Cortex of kidney (tissue), 1 donor: ENCODE measurements around the gene RNF144A.

ENCODE experiments used
- DNase-seq: peaks from one replicate; lab custom pipeline; 2025; lab: John Stamatoyannopoulos, UW

RNF144A gene

DNA sequence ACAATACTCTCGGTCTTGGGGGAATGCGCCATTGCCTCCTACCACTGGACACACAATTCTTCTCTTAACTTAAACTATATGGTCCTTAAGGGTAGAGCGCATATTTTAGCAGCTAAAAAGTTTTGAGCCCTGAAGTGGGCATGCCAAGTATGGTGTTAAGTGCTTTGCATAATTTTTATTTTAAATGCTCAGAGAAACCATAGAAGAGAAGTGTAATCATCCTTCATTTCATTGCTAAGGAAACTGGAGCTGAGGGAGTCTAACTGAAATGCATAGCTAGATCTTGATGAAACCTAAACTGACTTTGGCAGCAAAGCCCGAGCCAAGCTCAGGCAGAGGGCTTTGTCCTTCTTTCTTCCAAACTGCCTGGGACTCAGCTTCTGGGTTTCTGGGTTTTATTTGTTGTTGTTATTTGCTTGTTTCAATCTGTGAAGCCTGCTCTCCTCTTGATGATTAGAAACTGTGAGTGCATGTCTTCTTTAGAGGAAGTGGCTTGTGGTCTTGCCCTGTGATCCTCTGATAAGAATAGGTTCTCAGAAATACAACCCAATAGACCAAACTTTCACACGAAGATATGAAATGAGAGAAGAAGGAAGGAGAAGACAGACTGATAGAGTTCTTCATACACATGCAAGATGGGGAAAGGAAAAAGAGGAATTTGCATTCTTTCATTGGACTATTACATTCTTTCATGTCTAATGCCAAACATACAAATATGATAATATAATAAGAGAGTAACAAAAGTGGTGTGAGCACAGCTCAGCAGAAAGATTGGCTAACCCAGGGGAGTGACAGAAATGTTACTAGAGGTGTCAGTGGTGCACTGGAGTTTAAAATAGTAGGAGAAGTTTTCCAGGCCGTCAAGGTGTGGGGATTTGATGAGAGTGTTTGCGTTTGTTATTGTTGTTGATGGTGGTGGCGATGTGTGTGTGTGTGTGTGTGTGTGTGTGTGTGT, 7.5 kb upstream of the RNF144A start:
- no peak for DNase-seq

- no peak for DNase-seq
Observed at GRCh38 chr2:6911721-6912120, 5.5 kb upstream of the RNF144A start.

GRCh38 chr2:6913415-6914157, 3.6 kb upstream of the RNF144A start:
- DNase-seq = no peak

DNA sequence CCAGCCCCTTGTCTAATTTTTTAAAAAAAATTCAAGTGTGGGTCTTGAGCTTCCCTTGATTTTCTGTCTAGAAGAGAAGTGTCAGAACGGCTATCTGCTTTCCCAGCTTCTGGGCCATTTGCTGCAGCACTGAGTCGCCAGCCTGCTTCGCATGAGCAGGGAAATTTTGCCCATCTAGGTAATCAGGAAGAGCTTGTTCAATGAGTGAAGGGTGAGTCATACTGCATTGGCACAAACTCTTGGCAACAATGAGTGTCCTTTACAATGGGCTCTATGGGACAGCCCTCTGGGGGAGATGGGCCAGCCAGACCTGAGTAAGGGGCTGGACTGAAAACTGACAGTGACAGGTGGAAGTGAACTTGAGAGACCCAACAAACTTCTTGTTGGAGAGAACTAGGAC, 2.4 kb upstream of the RNF144A start:
- DNase-seq = no peak

- DNase-seq = no peak
Observed at GRCh38 chr2:6915399-6915798, 1.8 kb upstream of the RNF144A start.

GRCh38 chr2:6916224-6916623, 988 bp upstream of the RNF144A start:
- no peak for DNase-seq

GRCh38 chr2:6916736-6917070, 509 bp upstream of the RNF144A start:
- no peak for DNase-seq

GRCh38 chr2:6917761-6918421, 679 bp downstream of the RNF144A start:
- DNase-seq = no peak

DNA sequence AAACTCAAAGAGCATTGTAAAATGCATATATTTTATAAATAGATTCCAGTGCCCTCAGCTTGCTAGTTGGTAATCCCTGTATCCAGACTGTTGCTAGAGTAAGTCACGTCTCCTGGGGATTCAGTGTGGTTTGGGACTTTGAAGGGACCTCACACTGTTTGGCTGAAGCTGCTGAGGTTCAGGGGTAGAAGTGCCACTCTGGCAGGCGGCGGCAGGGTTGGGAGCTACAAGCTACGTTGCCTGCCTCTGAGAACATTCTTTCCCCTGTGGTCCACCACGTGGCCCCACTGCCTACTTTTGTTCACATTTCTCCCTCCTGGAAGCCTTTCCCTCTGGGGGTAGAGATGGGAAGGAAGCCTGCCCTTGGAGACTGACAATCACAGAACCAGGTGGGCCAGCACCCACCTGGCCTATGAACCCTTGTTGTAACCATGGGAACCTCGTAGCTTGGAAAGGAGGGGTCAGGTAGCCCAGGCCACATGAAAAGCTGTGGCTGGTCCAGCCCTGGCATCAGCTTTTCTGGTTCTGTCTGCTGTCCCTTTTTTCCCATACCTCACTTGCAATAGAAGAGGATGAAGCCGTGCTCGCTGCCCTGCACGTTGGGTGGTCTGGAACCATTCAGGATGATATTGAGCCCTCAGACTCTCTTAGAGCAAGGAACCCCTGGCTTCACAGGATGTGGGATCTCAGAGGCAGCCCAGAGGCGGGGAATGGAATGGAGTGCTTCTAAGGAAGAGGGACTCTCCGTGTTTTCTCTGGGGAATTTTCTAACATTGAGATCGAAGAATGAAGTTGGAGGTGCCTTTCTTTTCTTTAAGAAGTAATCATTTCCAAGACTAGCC, 2.9 kb downstream of the RNF144A start:
- no peak for DNase-seq

- DNase-seq = no peak
Observed at GRCh38 chr2:6920743-6921064, 3.5 kb downstream of the RNF144A start.

GRCh38 chr2:6921321-6921922, 4.2 kb downstream of the RNF144A start:
- no peak for DNase-seq

DNA sequence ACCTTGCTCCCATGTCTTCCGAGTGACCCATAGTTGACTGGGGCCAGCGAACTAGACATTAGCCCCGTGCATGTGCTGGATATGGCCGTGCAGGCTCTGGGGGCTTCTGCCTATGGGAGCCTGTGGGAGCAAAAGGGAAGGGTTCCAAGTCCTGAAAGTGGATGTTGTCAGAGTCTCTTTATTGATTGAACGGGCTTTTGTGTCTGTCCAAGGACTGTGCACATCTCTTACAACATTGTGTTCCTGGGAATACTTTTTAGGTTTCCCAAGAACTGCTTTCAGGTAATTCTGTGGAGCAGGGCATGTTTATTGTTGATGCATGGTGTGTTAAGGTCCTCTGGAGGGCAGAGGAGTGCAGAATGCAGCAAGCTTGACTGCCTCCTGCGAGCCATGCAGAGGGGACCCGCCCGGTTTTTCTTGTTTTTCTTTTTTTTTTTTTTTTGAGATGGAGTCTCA, 5.0 kb downstream of the RNF144A start:
- DNase-seq = no peak

DNA sequence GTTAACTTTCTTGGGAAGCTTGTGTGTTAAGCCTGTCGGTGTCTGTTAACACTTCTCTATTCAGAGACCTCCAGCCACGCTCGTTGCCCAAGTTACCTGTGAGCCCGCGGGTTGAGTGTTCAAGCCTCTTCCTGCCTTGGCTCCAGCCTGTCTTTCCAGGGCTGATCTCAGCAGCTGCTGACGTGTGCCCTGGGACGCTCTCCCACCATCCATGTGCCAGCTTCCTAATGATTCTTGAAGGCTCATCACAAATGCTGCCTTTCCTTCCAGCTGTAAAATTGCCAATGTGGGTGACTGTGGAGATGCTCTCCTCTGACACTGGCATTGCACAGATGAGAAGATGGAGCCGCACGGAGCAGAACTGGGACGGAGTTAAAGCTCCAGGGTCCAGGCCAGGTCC, 6.1 kb downstream of the RNF144A start:
- DNase-seq = no peak

DNA sequence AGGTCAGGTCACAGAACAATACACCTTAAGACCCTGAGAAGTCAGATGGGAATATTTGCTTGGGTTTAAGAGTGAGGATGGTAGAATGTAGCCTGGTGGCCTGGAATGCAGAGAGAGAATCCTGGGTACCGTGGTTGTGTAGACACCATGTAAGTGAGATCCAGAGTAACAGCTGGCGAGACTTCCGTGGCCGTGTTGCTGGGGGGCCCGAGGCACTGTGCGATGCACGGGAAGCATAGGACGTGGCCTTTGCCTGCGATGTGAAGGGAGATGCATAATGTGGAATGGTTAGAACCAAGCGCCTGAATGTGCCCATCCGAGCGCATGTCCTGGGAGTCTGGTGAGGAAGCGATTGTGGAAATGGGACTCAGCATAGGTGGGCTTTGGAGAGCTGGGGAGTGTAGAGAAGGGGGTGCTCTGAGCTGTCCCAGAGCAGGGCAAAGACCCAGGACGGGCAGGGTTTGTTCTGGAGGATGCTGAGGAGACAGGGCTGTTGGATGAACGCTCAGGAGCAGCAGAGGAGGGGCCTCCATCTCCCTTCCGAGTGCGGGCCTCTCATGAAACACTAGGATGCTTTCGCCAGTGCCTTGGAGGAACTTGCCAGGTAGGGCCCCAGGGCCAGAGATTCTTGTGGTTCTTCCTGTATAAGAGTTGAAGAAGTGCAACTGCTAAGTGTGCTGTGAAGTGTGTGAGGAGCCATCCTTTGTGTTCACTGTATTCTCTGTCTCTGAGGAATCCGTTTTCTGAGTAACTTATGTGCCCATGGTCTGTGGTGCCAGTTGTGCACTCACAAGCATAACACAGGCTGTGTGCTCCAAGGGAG, 7.1 kb downstream of the RNF144A start:
- no peak for DNase-seq

- DNase-seq = no peak
Observed at GRCh38 chr2:6924924-6925409, 7.8 kb downstream of the RNF144A start.

DNA sequence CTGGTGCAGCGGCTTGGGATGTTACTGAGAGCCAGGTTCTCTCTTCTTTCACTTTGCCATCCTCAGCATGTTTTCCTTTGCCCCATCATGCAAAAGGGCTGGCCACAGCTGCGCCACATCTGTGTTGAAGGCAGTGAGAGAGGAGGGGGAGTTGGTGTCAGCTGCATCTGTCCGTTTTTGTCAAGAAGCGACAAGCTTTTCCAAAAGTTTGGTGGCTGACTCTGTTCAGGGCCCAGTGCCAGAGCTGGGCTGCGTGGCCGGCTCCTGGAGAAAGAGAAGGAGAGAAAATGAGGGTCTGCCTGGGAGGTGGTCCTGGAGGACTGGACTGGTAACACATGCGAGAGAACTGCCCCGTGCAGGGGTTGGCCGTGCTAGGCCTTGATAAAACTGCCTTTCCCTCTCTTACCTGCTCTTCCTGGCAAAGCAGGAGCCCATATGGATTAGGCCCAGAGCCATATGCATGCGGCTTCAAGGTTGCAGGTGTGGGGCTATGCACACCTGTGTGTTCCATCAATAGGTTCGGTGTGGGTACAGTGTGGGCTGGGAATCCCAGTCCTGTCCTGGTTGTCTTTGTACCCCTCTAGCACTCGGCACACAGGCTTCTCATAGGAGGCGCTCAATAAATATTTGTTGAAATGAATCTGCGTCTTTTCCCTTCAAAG, 9.0 kb downstream of the RNF144A start:
- no peak for DNase-seq

- DNase-seq = no peak
Observed at GRCh38 chr2:6927186-6927585, 10.0 kb downstream of the RNF144A start.

- no peak for DNase-seq
Observed at GRCh38 chr2:6927753-6928152, 10.5 kb downstream of the RNF144A start.

DNA sequence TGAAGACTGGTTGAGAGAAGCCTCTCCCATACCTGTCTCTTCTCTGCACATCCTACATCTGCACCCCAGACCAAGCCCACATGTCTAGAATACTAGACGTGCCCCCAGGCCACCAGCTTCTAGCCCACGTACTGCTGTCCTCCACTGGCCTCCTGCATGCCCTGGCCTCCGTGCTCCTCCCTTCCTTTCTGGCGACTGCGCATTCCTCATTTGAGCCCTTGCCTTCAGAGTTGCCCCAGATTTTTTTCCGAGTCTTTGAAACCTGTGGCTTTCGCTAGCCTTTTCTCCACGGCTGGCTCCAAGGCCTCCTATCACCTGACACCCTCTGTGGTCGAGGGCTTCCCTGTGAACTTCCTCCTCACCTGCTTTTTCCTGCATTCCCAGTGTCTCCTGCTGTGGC, 11.2 kb downstream of the RNF144A start:
- DNase-seq = no peak
